Activated CD4-positive, alpha-beta T cell treated with anti-CD3 and anti-CD28 coated beads, Interleukin-2, amount 50 U/mL, for 24 hours (primary cell): ENCODE data around the gene PHLDA3.

Experiments
- DNase-seq, 2 donors: peaks; one replicate each; pipeline ENCODE4 v3.0.0-alpha.2; 2020; ENCODE audit warnings: low read depth in 1 of 2, low spot score in 1 of 2

Gene PHLDA3

DNA sequence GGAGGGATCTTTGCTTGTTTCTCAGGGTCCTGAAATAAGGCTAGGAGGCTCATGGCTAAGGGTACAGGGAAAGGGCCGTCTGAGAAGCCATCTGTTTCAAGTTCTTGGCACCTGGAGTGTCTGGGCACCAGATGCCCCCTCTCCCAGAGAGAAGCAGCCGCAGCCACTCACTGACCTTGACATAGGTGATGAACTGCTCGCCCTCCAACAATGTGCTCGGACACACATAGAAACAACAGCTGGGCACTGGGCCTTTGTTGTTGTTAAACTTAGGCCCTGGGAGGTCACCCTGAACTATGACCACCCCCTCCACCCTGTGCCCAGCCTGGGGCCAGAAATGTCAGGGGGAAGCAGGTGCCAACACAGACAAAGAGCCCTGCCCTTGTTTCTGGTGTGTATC is 38.2 kb downstream of the PHLDA3 start:
- DNase-seq, result no peak

DNA sequence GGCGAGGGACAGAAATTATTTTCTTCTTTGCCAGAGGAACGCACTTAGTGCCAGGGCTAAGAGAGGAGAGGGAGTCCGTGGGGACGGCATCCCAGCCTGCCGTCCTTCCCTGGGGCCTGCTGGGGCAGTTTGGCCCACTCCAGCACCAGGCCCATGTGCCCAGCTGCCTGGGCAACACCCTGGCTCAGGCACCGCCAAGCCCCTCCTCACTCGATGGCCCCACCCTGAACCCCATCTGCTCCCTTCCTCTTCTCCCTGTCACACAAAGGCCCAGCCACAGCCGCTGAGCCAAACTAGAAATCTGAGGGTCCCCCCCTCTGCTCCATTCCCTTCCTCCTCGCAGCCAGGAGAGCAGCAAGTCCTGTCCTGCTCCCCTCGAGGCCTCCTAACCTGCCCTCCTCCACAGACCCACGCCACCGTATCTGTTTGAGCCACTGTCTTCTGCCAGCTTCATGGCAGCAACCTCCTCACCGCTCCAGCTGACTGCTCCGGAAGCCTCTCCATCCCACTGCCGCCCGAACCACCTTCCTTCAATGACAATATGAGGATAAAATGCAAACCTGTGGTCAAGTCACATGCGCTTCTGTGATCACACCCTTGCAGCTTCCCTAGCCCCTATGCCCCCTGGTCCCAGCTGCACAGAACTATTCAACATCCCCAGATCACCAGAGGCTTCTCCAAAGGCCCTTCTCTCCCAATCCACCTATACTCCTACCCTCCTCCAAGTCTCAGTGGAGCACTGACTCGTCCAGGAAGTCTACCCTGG is 39.1 kb downstream of the PHLDA3 start:
- no peak for DNase-seq

DNA sequence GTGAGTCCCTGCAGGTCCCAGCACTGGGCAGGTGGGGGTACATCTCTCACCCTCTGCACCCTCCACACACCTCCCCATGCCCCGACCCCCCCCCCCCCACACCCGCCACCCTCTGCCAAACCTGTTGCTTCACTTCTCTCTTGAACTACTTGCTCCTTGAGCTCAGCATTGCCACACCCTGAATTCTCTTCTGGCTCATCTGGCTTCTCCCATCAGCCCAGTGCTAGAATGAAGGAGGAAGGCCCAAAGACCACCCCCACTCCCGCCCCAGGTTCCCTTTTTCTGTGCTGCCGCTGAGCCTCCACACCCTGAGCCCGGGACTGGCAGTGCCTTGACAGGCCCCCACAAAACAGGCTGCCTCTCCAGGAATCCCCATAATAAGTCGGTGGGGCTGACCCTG is 41.0 kb downstream of the PHLDA3 start:
- DNase-seq, result no peak

DNA sequence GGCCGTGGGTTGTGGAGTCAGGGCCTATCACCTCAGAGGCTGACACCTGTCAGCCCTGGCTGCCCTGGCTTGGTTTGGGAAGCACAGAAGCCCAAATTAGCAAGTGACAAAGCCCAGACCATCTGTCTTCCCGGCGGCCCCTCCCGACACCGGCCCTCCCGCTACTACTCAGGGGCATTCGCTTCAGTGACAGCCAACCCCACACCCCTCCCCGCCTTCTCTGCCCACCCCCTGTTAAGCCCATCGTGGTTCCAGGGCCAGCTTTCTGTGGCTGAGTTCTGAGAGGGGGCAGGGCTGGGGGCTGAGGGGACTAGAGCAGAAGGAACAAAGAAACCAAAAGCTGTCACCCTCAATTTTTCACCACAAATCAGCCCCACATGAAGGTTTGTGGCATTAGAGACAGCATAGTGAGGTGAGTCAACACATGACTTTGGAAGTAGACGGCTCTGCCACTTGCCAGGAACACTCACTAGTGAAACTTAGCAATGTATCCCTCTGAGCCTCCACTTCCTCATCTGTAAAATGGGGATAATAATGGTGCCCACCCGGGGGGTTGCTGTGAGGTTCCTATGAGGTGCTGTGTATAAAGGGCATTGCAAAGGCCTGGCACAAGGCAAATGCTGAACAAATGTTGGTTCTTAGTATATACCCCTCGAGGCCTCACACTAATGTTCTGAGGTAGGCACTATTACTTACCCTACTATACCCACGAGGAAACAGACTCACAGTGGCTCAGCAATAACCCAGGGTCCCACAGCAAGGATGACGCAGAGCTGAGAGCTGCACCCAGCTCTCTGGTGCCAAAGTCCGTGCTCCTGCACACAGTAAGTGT is 42.3 kb downstream of the PHLDA3 start:
- no peak for DNase-seq

DNA sequence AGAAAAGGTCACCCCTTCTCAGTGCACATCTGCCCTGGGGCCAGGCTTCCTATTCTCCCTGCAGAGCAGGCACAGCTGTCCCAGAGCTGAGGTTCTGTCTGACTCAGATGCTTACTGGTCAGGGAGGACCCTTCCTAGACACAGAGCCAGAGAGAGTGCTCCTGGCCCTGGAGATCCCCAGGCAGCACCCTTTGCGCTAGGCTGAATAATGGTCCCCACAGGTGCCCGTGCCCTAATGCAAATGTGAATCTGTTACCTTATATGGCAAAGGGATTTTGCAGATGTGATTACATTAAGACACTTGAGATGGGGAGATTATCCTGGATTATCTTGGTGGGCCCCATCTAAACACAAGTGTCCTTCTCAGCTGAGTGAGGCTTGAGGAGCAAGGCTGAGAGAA is 44.8 kb downstream of the PHLDA3 start:
- DNase-seq, result no peak

DNA sequence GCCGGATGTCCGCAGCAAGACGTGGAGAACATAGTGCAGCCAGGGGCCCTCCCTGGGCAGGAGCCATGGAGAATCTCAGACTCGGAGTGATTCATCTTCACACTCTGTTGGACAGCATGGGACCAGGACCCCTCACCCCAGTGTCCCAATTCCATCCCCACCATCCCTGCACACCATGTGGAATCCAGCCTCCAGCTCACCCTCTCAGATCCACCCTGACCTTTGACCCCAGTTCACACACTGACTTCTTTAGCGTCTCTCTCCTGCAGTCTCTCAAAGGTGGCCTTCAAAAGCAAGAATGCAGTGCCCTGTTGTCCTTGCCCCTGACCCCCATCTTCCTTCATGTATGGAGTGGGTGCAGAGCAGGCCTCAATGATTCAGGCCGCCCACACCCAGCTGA is 45.3 kb downstream of the PHLDA3 start:
- no peak for DNase-seq

DNA sequence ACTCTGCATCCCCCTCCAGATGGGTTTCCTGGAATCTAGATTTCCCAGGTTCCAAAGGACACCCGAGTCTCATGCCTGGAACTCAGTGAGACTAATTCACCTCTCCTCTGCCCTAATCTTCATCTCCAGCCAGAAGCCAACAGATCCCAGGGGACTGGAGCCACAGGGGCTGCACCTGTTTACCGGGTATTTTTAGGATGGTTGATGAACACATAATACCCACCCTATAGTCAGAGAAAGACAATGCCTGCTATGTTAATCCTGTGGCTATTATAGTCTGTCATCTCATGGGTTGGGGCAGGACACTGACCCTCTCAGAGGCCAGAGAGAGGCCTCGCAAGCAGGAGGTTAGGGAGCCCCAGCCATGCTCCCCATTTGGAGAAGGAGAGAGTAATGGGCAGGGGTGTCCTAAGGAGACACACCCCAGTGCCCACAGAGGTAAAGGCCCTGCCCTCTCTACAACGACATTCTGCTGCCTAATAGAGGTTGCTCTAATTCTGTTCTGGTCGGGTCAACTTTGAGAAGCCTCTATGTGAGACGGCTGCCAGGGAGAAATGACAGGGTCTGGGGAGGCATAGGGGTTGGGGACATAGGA is 46.5 kb downstream of the PHLDA3 start:
- no peak for DNase-seq

DNA sequence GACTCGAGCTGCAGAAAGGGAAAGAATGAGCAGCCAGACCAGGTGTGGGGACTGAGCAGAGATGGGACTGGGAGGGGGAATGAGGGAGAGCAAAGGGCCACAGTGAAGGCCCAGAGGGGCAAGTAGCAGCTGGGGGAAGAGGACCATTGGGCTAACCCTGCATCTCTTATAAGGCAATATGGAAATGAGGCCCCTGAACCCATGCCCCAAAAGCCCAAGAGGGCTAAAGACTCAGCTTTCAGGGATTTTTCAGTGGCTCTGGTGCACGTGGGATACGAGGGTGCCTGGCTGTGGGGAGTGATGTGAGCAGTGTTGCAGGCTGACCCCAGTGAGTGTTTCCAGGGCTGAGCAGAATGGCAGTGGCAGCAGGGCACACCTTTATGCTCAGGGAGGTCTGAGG is 47.0 kb downstream of the PHLDA3 start:
- no peak for DNase-seq

DNA sequence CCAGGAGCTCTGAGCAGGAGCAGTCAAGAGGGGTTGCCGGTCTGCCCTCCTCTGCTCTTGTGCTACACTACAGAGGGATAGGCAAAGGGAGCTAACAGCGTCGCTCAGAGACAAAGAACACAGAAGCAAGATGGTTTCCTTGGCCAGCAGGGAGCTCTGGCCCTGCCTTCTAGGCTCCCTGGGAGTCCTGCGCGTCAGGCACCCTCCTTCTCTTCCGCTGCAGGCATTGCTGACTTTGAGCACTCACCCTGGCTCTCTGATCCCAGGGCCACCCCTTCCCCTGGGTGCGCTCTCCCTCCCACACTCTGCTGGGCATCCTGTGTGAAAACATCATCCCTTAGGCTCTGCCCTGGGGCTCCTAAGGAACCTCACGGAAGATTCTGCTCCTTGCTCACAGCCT is 47.9 kb downstream of the PHLDA3 start:
- DNase-seq, result no peak

DNA sequence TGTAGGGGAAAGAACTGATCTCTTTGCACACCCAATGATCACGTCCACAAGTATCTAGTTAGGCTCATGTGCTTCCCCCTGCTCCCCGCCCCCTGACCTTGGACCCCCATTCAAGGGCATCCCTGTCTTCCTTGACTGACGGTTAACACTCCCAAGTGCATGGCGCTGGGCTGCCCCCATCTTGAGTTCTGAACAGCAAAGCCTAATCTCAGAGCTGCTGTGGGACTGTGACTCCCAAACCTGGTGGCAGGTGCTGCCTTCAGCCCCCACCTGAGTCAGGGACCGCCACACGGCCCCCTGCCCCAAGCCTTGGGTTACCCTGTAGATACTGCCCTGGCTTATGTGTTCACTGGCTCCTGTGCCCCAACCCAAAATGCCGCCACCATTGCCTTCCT is 48.4 kb downstream of the PHLDA3 start:
- DNase-seq, result no peak

DNA sequence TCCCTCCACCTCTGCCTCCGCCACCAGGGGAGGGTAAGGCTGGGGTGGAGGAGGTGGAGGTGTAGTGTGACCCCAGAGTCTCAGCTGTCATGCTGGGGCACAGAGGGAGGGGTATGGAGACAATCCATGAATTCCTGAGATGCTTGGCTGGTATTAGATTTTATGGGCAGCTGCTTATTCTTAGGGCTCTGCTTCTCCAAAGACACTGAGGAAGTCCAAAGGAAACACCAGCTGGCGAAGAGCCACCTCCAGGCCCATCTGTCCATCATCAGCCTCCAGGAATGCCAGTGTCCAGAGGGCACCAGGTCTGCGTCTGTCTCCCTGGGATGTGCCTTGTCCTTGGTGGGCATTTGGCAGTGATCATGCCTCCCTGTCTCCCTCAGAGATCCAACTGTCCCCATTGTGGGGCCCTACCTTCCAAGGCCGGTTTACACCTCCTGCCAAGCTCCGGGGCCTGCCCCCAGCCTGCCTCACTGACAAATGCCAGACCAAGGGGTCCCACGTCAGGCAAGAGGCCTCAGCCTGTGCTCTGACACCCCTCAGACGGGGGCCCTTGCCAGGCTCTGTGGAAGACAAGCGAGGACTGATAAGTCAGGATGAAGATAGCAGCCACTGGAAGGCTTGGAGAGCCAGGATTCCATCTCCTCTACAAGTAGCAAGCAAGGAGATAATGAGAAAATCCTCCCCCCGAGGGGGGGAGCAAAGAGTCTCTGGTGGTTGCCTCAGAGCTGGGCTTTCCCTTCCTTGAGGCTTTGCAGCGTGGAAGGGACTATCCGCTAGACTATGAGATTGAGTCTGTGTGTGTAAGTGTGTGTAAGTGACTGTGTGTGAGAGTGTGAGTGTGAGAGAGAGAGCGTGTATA is 49.0 kb downstream of the PHLDA3 start:
- DNase-seq, result no peak

DNA sequence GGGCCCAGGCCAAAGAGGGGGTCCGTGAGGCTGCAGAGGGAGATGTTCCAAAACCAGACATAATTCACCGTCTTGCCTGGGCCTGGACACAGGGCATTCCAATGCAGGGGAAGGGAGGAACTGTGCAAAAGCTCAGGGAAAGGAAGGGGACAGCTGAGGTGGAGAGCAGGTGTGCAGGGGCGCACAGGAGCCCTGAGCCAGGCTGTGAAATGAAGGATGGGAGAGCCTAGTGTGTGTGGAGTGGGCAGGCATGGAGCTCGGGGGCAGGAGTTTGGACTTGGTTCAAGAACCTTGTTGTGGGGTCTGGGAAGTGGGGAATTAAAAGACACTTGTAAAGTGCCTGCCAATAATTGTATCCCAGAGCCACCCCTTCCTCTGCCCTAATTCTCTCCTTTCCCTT is 49.7 kb downstream of the PHLDA3 start:
- no peak for DNase-seq

DNA sequence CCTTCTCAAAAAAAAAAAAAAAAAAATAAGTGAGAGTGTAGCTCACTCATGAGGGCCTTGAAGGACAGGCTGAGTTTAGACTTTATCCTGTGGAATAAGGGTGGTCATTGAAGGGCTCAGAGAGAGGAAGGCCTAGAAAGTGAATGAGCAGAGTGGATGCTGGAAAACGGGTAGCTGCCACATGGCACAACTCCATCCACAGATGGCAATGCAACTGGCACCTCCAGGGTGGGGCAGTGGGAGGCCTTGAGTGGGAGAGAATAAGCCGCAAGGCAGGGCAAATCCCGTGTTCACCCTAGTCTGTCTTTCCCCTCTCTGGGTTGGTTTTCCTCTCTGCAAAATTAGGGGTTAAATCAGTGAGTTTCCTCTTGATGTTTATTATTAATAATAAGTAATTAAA is 50.5 kb downstream of the PHLDA3 start:
- no peak for DNase-seq
